Measurements from ENCODE around the gene DPYSL4.
A peak's percentile ranks its signal among the peaks of the same experiment; 100 is the strongest.

- TF ChIP-seq JUND (CRISPR knock-in tag; IDR thresholded peaks at IDR 0.05): no peak
- no peak for TF ChIP-seq EP300 (IDR thresholded peaks at IDR 0.05; ENCODE audit: low read depth in 2 of 2, low read length in 2 of 2)
- no peak for TF ChIP-seq EP300 (CRISPR knock-in tag; IDR thresholded peaks at IDR 0.05; ENCODE audit: borderline replicate concordance)
- no peak for TF ChIP-seq MXD1 (CRISPR knock-in tag; IDR thresholded peaks at IDR 0.05)
- peak; percentile 94 for TF ChIP-seq CTCF (CRISPR knock-in tag; IDR thresholded peaks at IDR 0.05)
- TF ChIP-seq ZNF660 (CRISPR knock-in tag; IDR thresholded peaks at IDR 0.05; ENCODE audit: borderline replicate concordance, low read depth): no peak
- no peak for TF ChIP-seq PTBP1 (IDR thresholded peaks at IDR 0.05; ENCODE audit: low read depth, low read length, poor library complexity, severe bottlenecking)
- no peak for TF ChIP-seq FOXO1 (CRISPR knock-in tag; IDR thresholded peaks at IDR 0.05)
- TF ChIP-seq MXI1 (IDR thresholded peaks at IDR 0.05; ENCODE audit: borderline replicate concordance, low read depth, low read length): no peak
- TF ChIP-seq USF2 (IDR thresholded peaks at IDR 0.05; ENCODE audit: low read depth, low read length): no peak
- TF ChIP-seq USF2 (CRISPR knock-in tag; IDR thresholded peaks at IDR 0.05; ENCODE audit: borderline replicate concordance): no peak
- TF ChIP-seq ATF7-NPFF (CRISPR knock-in tag; IDR thresholded peaks at IDR 0.05; ENCODE audit: low read depth): no peak
These were observed 44.2 kb upstream of the DPYSL4 start for GRCh38 chr10:132142396-132143161.
